Measurements from ENCODE around the gene FAM199X. TPM values are rescaled to one million over a fixed set of nuclear protein-coding genes. Genes with fewer than 3 reads are reported as not detected.
"Not testable (repeated sequence)": the region's sequence is repeated elsewhere in the genome, so short reads cannot be mapped to it uniquely, and the experiment has no call there.

The FAM199X gene
- total RNA-seq, 6 experiments from 2014 or later, result 6.3 to 11.3 (median 7.7) TPM

GRCh38 chrX:104205548-104205947 is 39.3 kb downstream of the FAM199X start:
- TF ChIP-seq POLR2A (IDR thresholded peaks at IDR 0.05) (no peak), CTCF (IDR thresholded peaks at IDR 0.05) (no peak)
- Histone ChIP-seq H3K4me1 (no peaks in the 10 kb centered on the region), H3K4me3 (no peak overlapping the region), H3K9me3 (no peaks in the 10 kb centered on the region), H3K27me3 (no peaks in the 10 kb centered on the region), H3K27ac (no peak overlapping the region), H3K36me3 (no peaks in the 10 kb centered on the region)
- intact Hi-C loops (cut with DNase I), result no loop called here
- WGBS (ENCODE audit: insufficient coverage, low coverage, low lambda C conversion rate, missing lambda C conversion rate), result 67% methylated on average over 5 of the region's 5 CpGs
- DNase-seq, result no peak
- ATAC-seq, result no peak

- no peak overlapping the region for H3K4me3 ChIP-seq
- DNase-seq (no peak), ATAC-seq (peak; percentile 48 to 71 (median 64))
- H3K27me3 ChIP-seq, result no peaks in the 10 kb centered on the region
- intact Hi-C loops (cut with DNase I), result no loop called here
- no peaks in the 10 kb centered on the region for H3K4me1 ChIP-seq
- no peak for TF ChIP-seq POLR2A (IDR thresholded peaks at IDR 0.05)
- no peak for TF ChIP-seq CTCF (IDR thresholded peaks at IDR 0.05)
- no peaks in the 10 kb centered on the region for H3K9me3 ChIP-seq
- H3K36me3 ChIP-seq, result no peaks in the 10 kb centered on the region
- H3K27ac ChIP-seq, result no peak overlapping the region
- 30% methylated on average over 5 of the region's 5 CpGs for WGBS (ENCODE audit: insufficient coverage, low coverage, low lambda C conversion rate, missing lambda C conversion rate)
Measured at GRCh38 chrX:104211187-104211586, 44.9 kb downstream of the FAM199X start.

GRCh38 chrX:104230060-104230459 is 63.8 kb downstream of the FAM199X start:
- ATAC-seq; H3K9me3 ChIP-seq; intact Hi-C loops (cut with DNase I); H3K36me3 ChIP-seq; H3K27me3 ChIP-seq; H3K27ac ChIP-seq; DNase-seq; H3K4me3 ChIP-seq; H3K4me1 ChIP-seq: not testable (repeated sequence)
- WGBS (ENCODE audit: insufficient coverage, low coverage, low lambda C conversion rate, missing lambda C conversion rate), result 83% methylated on average over 10 of the region's 10 CpGs

Other genes starting within 250 kb of the FAM199X start
- gene TMSB15B, start 203.8 kb upstream of the FAM199X start, total RNA-seq, result under 1 TPM in 2 of 6 experiments, not detected in 4; 0.24 to 0.42 TPM
- not detected for gene H2BW1, start 152.7 kb upstream of the FAM199X start, total RNA-seq
- not detected for gene H2BW2, start 126.5 kb upstream of the FAM199X start, total RNA-seq
- under 1 TPM in 1 of 6 experiments, not detected in 5; 0.37 TPM for gene TMSB15C, start 90.2 kb upstream of the FAM199X start, total RNA-seq
- gene ZCCHC18, start 53.9 kb upstream of the FAM199X start, total RNA-seq, result under 1 TPM in 2 of 6 experiments, not detected in 4; 0.12 to 0.27 TPM
- 1 to 10 TPM; 2.2 to 4.1 (median 3.2) TPM for gene SLC25A53, start 9.4 kb upstream of the FAM199X start, total RNA-seq
- gene ESX1, start 88.5 kb downstream of the FAM199X start, total RNA-seq, result not detected